ENCODE results near the gene HSD17B12. TPM values are rescaled to one million over a fixed set of nuclear protein-coding genes. Genes with fewer than 3 reads are reported as not detected.
"Not testable (repeated sequence)": the region's sequence is repeated elsewhere in the genome, so short reads cannot be mapped to it uniquely, and the experiment has no call there.

The HSD17B12 gene
- polyA plus RNA-seq (ENCODE audit: insufficient read length), result 105 TPM
- long read RNA-seq, donor 1, full-length matches to known transcripts, result 48 of 48 reads
- long read RNA-seq, donor 1, partial matches to known transcripts, result 0 of 48 reads
- long read RNA-seq, donor 1, other reads (novel, unspliced or antisense), result 0 of 48 reads
- long read RNA-seq, donor 2, full-length matches to known transcripts, result 32 of 32 reads
- long read RNA-seq, donor 2, partial matches to known transcripts, result 0 of 32 reads
- long read RNA-seq, donor 2, other reads (novel, unspliced or antisense), result 0 of 32 reads
- long read RNA-seq, donor 3, full-length matches to known transcripts, result 27 of 81 reads
- long read RNA-seq, donor 3, partial matches to known transcripts, result 54 of 81 reads
- long read RNA-seq, donor 3, other reads (novel, unspliced or antisense), result 0 of 81 reads
- long read RNA-seq, donor 4, result 0 reads
- long read RNA-seq, donor 5, transcript HSD17B12-201 (11 exons, 2,571 nt), result major isoform, 6 of 12 reads
- long read RNA-seq, donor 5, partial matches to known transcripts, result 0 of 12 reads
- long read RNA-seq, donor 5, other reads (novel, unspliced or antisense), result 5 of 12 reads
- long read RNA-seq, donor 6, full-length matches to known transcripts, result 35 of 35 reads
- long read RNA-seq, donor 6, partial matches to known transcripts, result 0 of 35 reads
- long read RNA-seq, donor 6, other reads (novel, unspliced or antisense), result 0 of 35 reads
- long read RNA-seq, donor 7, full-length matches to known transcripts, result 49 of 49 reads
- long read RNA-seq, donor 7, partial matches to known transcripts, result 0 of 49 reads
- long read RNA-seq, donor 7, other reads (novel, unspliced or antisense), result 0 of 49 reads
- long read RNA-seq, donor 8, full-length matches to known transcripts, result 5 of 36 reads
- long read RNA-seq, donor 8, partial matches to known transcripts, result 31 of 36 reads
- long read RNA-seq, donor 8, other reads (novel, unspliced or antisense), result 0 of 36 reads

DNA sequence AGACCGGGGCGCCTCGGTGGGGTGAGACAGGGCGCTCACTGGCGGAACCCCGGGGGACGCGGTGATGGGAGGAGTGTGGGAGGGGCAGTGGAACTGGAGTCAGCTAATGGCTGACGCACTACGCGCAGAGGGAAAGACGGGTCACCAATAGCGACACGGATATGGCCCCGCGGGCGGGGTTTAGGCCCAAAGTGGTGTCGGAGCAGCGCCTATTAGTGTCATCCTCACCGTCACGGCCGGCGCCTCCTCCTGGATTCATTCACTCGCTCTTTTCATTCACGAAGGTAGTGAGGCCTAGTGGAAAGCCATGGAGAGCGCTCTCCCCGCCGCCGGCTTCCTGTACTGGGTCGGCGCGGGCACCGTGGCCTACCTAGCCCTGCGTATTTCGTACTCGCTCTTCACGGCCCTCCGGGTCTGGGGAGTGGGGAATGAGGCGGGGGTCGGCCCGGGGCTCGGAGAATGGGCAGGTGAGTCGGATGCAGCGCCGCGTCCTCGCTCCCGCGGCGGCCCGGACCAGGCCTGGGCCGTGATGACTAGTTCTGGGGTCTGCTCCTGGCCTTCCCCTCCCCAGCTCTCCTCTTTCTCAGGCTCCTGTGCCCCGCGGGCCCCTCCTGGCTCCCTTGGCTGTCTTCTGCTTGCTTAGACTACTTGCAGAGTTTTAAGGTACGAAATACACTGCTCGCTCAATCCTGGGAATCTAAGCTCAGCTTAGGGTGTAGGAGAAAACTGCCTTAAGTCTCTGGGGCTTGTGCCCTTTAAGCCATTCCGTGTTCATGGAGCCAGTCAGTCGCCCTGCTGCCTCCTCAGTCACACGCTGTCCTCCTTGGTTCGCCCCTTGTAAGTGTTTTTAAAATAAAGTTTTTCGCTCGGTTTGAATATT, at the start of gene HSD17B12:
Gene HSD17B12 (plus strand): TSS at position 218 of the 880 bp plus-strand sequence. CDS start 90 bp downstream, at position 308.
- DNase-seq, result peak; percentile 97

DNA sequence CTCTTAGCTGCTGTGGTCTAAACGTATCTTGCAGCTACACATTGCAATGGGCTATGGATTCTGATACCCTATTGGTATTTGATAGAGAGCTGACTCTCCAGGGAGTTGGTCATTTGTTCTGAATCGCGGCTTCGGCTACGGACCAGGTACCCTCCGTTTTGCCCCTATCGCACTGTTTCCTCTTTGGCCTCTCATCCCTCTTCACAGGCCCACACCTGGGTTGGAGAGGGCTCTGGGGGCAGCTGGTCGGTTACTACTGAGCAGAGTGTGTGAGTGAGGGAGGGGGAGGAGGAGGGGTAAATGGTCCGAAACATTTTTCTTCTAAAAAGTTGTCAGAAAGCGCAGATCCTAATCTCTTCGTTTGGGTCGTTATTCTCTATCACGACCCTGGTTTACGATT, 48.8 kb upstream of the HSD17B12 start:
- DNase-seq, result no peak

DNA sequence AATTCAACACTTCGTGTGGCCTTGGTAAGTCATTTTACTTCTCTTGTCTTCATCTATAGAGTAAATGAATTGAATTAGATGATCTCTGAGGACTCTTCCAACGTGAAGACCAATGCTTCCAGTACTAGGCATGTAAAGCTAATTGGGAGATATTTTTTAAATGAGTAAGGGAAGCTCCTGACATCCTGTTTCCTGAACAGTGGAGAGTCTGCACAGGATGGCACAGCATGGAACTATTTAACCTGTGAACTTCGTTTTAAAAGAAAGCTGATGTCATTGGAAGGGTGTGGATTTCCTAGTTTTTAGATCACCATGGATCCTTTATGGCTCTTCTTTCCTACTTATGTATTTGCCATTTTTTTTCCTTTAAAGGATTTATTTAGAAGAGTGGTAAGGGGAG, 48.4 kb upstream of the HSD17B12 start:
- DNase-seq, result no peak

DNA sequence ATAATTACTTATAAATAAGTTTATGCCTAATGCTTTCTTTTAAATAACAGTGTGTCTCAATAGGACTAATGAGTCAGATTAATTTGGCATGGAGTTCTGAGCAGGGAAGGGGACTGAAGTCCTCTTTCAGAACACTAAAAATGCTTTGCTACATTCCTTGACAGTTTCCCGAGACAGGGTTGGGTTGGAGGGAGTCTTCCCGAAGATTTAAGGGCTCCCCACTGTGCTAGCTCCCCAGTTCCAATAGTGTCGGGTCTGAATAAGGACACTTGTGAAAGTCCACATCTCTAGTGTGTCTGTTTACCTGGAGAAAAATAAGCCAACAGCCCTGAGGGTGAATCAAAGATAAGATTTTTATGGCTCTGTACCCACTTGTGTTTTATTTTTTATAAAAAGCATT, 41.8 kb upstream of the HSD17B12 start:
- DNase-seq, result no peak

DNA sequence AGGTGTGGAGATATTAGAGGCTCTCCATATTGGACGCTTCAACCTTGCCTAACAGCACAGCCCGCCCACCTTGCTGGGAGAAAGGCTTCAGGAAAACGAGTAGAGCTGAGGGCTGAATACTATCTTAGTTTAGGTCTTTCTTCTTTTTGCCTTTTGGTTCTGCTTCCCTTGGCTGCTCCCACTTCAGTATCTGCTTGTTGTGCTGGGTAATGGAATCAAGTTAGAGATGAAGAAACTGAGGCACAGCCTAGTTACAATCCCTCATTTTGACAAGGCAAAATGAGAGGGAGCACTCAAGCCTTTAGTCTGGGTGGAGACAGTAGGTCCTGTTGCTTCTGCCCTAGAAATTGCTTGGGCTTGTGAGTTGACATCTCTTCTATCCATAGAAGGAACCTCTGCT, 41.3 kb upstream of the HSD17B12 start:
- no peak for DNase-seq

DNA sequence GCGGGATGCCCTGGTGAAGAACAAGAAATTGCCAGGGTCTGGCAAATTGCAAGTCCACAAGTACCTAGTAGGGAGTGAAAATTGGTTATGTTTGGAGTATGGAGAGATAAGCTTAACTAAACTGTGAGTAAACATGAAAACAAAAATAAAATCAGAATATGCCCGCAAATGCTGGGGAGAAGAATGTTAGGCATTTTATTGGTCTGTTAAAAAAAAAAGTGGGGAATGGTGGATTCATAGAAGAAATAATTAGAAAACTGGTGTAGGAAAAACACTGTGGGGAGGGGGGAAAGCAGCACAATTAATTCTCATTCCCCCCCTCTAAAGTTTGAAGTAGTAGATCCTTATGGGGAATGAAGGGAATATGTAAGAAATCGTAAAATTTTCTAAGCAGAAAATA, 40.6 kb upstream of the HSD17B12 start:
- no peak for DNase-seq

DNA sequence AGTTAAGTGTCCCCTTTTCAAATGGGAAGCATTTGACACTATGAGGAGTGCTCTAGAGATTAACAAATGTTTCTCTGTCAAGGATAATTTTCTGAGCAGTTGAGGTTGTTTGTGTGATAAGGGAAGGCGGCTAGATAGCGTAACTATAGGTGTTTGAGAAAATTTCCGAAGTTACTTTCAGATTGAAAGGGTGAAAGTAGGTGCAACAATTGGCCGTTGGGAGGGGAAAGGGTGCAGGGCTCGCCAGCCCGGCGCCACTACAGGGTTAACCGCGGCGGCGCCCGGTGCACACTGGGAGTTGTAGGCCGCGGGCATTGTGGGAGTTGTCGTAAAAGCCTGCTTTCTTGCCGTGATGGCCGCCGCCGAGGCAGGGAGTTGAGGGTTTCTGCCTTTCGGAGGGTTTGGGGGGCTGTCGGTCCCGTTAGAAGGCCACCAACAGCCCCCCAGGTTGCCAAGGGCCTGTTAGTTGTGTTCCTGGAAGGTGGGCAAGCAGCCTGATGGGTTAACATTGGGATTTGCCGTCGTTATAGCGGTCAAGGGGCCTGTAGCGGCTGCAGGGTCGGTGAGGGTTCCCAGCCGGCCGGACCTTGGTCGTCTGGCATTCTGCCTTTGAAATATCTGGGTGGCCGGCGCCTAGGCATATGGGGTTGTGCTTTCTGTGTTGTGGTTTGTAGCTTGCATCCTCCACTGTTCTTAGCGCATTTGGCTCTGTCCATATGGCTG, 36.5 kb upstream of the HSD17B12 start:
- peak; percentile 85 for DNase-seq

DNA sequence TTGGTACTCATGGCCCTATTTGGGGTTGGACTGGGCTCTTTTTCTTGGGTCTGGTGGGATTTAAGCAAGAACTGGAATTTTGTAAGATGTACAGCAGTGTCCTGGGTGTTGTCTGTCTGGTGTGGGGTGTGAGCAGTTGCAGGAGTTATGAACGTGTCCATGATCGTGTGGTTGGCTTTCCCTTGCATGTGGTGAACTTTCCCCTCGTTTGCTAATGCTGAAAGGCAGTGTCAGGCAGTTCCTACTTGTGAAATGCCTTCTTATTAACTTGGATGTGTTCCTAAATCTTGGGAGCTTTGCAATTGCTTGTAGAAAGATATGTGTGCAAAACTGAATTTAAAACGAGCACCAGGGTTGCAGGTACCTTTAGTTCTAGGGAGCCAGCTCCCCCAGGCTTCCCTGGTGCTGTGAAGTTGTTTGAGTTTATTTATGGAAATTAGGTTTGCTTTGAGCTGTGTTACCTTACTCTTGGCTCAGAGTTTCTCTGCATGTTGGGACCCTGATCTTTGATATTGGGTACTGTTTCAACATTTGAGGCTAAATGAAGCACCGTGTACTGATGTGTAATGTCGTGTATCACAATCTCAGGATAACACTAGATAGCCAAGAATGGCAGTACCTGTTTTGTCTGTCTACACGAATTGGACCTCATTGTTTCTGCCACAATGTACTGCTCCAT, 35.8 kb upstream of the HSD17B12 start:
- no peak for DNase-seq

DNA sequence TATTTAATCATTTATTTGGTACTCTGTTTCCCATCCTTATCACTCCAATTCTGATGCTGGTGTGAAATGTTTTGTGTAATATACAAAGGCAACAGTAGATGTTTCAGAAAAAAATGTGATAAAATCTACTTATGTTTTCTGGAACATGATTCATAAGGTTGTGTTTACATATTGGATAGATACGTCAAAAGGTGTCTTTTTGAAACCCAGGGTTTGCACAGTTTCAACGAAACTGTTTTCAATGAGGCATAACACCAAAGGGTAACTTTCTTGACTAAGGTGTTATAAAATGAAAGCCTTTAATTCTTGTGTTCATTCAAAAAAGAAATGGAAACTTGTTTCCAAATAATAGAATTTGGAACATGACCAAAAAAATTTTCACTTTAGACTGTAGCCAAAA, 33.8 kb upstream of the HSD17B12 start:
- no peak for DNase-seq

DNA sequence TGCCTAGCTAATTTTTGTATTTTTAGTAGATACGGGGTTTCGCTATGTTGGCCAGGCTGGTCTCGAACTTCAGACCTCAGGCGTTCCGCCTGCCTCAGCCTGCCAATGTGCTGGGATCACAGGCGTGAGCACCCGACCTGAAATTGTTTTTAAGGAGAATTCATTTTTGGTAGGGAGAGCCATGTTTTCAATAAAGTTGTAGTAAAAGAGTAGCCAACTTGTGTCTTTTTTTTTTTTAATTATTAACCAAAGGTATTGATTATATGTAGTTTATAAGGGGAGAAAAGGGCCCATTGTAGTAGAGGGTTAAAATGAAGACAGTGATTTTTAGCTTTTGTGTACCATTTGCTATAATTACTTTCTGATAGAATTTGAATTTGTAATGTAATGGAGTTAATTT, 31.6 kb upstream of the HSD17B12 start:
- DNase-seq, result no peak

DNA sequence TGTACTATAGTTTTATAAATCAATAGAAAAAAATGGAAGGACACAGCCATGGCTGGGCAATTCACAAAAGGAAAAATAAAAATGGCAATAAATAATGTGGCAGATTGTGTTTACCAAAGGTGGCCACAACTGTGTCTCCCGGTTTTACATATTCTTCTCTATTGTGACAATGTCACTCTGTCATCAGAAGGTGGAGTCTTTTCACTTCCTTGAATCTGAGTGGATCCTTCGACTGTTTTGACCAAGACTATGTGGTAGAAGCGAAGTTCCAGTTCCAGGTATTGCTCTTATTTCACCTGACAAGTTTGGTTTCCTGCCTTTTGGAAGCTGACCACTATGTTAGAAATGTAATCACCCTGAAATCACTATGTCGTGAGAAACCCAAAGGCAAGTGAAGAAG, 31.0 kb upstream of the HSD17B12 start:
- no peak for DNase-seq

DNA sequence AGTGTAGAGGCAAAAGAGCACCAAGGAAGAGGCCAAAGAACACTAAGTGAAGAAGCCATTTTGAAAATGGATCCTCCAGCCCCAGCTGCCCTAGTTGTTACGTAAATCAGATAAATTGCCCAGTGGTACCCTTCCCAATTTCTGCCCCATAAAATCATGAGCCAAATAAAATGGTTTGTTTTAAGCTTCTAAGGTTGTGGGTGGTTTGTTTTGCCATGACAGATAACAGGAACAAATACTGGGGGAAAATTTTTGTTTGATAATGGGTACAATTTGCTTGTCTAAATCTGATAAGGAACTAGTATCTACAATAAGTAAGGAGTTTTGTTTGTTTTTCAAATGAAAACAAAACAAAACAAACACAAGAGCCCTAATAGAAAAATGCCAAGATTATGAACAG, 30.6 kb upstream of the HSD17B12 start:
- DNase-seq, result no peak

DNA sequence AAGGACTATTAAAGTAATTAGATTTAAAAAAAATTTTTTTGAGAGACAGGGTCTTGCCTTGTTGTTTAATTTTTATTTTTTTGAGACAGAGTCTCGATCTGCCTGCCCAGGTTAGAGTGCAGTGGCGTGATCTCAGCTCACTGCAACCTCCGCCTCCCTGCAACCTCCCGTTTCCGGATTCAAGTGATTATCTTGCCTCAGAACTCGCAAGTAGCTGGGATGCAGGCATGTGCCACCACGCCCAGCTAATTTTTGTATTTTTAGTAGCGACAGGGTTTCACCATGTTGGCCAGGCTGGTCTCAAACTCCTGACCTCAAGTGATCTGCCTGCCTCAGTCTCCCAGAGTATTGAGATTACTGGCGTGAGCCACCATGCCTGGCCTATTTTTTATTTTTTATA, 17.5 kb upstream of the HSD17B12 start:
- DNase-seq, result not testable (repeated sequence)

DNA sequence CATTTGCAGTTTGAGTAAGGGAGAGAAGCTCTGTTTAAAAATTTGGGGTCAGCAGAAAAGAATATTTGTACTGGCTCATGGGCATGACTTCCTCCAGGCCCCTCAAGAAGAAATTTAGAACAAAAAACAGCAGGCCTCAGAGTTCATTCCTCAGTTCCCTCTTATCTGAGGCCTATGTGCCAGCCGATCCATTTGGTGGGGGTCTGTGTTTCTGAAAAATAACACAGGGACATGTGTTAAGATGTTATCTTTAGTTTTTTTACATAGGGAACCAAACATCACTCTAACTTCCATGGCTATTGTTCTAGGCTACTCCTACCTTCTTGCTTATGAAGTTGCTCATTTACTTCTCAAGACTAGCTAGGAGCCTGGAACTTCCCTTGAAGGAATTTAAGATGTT, 16.2 kb upstream of the HSD17B12 start:
- no peak for DNase-seq

DNA sequence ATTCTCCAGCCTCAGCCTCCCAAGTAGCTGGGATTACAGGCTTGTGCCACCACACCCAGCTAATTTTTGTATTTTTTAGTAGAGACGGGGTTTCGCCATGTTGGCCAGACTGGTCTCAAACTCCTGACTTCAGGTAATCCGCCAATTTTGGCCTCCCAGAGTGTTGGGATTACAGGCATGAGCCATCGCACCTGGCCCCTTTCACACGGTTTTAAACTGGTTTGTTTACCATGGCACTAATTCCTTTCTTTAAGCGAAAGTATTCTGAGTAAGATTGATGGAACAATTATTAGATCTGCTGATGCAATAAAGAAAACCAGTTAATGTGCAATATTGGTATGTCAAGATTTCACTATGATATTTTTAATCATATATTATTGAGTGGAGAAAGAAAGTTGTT, 9.3 kb upstream of the HSD17B12 start:
- not testable (repeated sequence) for DNase-seq

DNA sequence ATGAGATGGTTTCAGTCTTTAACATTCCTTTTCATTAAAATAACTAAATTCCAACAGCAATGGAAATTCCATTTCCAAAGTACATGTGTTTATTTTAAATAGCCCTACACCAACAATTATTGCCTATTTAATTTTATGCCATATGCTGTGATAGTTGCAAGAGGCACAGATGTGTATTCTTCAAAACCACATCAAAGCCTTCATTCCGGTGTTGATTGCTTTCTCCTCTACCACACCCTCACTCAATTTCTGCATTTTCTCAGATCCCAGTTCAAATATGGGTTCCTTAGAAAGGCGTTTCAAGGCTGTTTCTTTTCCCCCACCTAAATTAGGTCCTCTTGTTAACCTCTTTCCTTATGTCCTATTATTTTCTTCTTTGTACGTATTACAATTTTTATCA, 6.0 kb upstream of the HSD17B12 start:
- DNase-seq, result no peak

DNA sequence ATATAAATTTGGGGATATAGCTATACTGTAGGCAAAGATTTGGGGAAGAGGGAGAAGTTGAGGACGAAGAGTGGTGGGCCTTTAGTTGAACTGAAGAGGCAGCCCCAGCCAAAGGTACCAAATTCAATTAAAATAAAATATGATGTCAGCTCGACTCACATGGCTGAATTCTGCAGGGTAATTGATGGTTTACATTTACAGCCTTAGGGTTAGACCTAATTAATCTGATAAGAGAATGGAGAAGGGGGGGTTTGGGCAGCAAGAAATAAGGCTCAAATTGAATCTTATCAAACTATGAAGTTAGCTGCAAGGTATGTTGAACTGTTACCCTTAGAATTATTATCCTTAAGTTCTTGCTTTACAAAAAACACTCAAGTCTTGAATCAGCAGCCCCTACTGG, 3.6 kb upstream of the HSD17B12 start:
- DNase-seq, result no peak

DNA sequence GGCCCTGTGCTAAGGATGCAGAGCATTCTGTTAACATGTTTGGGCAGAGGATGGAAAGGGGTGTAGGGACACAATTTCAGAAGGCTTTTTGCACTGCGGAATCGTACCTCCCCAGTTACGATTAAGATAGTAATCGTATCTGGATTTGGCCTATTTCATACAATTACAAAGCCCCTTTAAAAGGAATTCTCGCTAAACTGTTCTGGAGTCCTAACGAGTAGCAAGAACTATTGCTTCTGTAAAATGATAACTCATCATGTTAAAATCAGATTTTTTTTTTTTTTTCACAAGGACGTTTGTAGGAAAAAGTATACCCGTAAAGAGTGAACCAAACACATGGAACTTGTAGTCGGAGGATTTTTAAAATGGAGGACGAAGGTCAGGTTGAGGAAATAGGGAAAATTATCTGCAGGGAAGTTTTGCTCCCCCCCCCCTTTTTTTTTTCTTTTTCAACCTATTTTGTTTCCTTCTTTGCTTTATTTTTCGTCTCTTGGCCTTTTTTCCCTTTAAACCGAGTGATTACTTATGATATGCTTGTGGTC, 934 bp downstream of the HSD17B12 start:
- peak; percentile 49 for DNase-seq

DNA sequence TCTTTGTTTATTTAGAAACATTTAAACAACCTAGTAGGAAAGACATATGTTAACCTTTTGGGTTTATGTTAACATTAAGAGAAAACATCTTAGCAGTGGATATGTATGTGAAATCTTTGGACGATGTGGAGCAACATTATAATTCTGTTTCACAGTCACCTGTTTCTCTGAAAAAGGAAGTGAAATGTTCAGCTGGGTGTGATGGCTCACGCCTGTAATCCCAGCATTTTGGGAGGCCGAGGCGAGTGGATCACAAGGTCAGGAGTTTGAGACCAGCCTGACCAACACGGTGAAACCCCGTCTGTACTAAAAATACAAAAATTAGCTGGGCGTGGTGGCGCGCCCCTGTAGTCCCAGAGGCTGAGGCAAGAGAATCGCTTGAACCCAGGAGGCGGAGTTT, 1.5 kb downstream of the HSD17B12 start:
- not testable (repeated sequence) for DNase-seq

DNA sequence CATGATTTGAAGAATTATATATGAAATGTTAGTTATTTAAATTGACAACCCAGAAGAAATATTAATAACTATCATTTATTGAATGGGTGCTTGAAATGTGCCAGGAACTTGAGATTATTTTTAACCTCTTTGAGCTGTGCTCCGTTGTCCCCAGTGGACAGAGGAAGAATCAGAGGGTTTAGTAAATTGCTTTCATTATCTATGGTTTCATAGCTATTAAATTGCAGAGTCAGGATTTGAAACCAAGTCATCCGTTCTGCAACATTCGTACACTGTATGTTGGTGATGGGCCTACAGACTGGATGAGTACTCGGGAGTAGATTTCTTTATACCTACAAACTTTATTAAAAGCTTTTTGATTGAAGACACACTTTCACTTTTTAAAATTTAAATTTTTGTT, 4.9 kb downstream of the HSD17B12 start:
- no peak for DNase-seq
